ENCODE measurements around the gene ZBTB2. TPM values are rescaled to one million over a fixed set of nuclear protein-coding genes. Genes with fewer than 3 reads are reported as not detected.
A peak's percentile ranks its signal among the peaks of the same experiment; 100 is the strongest.

ZBTB2 gene
- total and polyA plus RNA-seq, 2 of the 4 experiments (the other 2 are of a cell fraction) = 11.8 to 17.7 TPM

DNA sequence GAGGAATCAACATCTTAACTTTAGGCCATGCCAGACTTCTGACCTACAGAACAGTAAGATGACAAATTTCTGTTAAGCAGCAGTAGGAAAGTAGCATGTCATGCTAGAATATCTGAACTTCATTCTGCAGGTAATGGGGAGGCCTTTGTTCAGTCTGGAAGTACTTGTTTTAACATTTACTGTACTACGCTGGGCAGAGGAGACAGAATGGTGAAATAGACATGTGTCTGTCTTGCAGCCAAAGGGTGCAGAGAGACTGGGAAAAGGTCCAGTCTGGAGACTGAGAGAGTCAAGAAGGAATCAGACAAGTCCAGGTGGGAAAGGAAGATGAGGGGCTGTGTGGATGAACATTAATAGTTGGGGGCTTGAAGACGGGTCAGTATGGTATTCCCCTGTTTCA lies 17.5 kb upstream of the ZBTB2 start:
- Histone ChIP-seq H3K27me3 (ENCODE audit: control insufficient read depth, insufficient read depth, low read length) (no peaks in the 10 kb centered on the region), H3K36me3 (ENCODE audit: control insufficient read depth, insufficient read depth, low read length) (peaks cover 43% of the 10 kb centered on the region), H3K9me3 (ENCODE audit: control insufficient read depth, insufficient read depth, low read length) (no peaks in the 10 kb centered on the region), H2BK5ac (ENCODE audit: low read depth, low read length, poor library complexity, severe bottlenecking) (no peak overlapping the region), H3K79me1 (ENCODE audit: low read depth in 1 of 2, low read length in 2 of 2) (peaks cover 36 to 55% of the 10 kb centered on the region in 2 experiments), H3K56ac (ENCODE audit: extremely low read depth, insufficient read depth, low read length) (no peak overlapping the region), H4K20me1 (ENCODE audit: insufficient read depth, low read length) (peaks cover 19% of the 10 kb centered on the region), H2AK5ac (ENCODE audit: low read depth, low read length) (no peak overlapping the region), H4K91ac (ENCODE audit: insufficient read depth, low read depth, low read length) (no peak overlapping the region), H3K4me2 (ENCODE audit: low read depth, low read length) (no peak overlapping the region), H2BK15ac (ENCODE audit: low read depth, low read length) (no peak overlapping the region), H4K8ac (ENCODE audit: low read depth in 2 of 2, low read length in 2 of 2) (peak overlapping the region in 1 of 2 experiments; percentile 32; a peak in 1 of 4 replicates), H3K4me1 (ENCODE audit: control insufficient read depth, insufficient read depth, low read length) (no peaks in the 10 kb centered on the region), H3K9ac (ENCODE audit: low read depth, low read length) (no peak overlapping the region), H2BK120ac (ENCODE audit: low read depth, low read length) (no peak overlapping the region), H3K27ac (ENCODE audit: insufficient read depth, low read length) (no peak overlapping the region), H3K18ac (ENCODE audit: low read depth, low read length) (no peak overlapping the region), H2AK9ac (replicated peaks; ENCODE audit: low read depth, low read length, poor library complexity) (no peak overlapping the region), H2AFZ (replicated peaks; ENCODE audit: low read length, poor library complexity) (no peak overlapping the region), H3K9me1 (ENCODE audit: insufficient read depth, low read length) (peaks cover 3% of the 10 kb centered on the region; the same call in 1 of the 2 replicates), H3K4me3 (ENCODE audit: insufficient read depth, low read depth, low read length) (no peak overlapping the region), H2BK20ac (ENCODE audit: low read depth, low read length) (no peak overlapping the region), H3K4ac (ENCODE audit: low read depth, low read length) (no peak overlapping the region), H3K23ac (ENCODE audit: low read depth, low read length) (no peak overlapping the region), H3K14ac (replicated peaks; ENCODE audit: low read depth, low read length) (no peak overlapping the region), H4K5ac (ENCODE audit: low read depth, low read length) (no peak overlapping the region)
- no CpG with 5 or more reads among the region's 2 CpGs for WGBS, 2 experiments (ENCODE audit: extremely low coverage in 2 of 2, insufficient read length in 1 of 2)
- POLR2A ChIA-PET (ENCODE audit: unreplicated experiment) = no interaction called here
- intact Hi-C loops (cut with micrococcal nuclease) = no loop called here
- dilution Hi-C loops (cut with HindIII; ENCODE audit: low sequenced_read_pairs, unreplicated experiment) = no loop called here
- no peak for TF ChIP-seq RFX5 (IDR thresholded peaks at IDR 0.05; ENCODE audit: low read depth, low read length)
- no peak for TF ChIP-seq RCOR1 (IDR thresholded peaks at IDR 0.05; ENCODE audit: insufficient replicate concordance, low read length)
- TF ChIP-seq BHLHE40 (IDR thresholded peaks at IDR 0.05; ENCODE audit: low read depth, low read length) = no peak
- TF ChIP-seq POLR2A (IDR thresholded peaks at IDR 0.05; ENCODE audit: low read depth, low read length) = no peak
- TF ChIP-seq RAD21 (IDR thresholded peaks at IDR 0.05; ENCODE audit: low read length) = no peak
- TF ChIP-seq, protein P1, sequence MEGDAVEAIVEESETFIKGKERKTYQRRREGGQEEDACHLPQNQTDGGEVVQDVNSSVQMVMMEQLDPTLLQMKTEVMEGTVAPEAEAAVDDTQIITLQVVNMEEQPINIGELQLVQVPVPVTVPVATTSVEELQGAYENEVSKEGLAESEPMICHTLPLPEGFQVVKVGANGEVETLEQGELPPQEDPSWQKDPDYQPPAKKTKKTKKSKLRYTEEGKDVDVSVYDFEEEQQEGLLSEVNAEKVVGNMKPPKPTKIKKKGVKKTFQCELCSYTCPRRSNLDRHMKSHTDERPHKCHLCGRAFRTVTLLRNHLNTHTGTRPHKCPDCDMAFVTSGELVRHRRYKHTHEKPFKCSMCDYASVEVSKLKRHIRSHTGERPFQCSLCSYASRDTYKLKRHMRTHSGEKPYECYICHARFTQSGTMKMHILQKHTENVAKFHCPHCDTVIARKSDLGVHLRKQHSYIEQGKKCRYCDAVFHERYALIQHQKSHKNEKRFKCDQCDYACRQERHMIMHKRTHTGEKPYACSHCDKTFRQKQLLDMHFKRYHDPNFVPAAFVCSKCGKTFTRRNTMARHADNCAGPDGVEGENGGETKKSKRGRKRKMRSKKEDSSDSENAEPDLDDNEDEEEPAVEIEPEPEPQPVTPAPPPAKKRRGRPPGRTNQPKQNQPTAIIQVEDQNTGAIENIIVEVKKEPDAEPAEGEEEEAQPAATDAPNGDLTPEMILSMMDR (conservative IDR thresholded peaks at IDR 0.05; ENCODE audit: low read depth, low read length) = no peak
- in situ Hi-C loops (cut with MboI; ENCODE audit: low sequenced_read_pairs) = no loop called here
- CTCF ChIA-PET = no interaction called here
- DNase-seq (no peak), ATAC-seq (ENCODE audit: low read depth) (no peak; the same call in 1 of the 2 replicates)
- BruUV-seq (replicated peaks) = no TSS peak

Measured in IMR-90 (cell line).